Stimulated activated CD8-positive, alpha-beta memory T cell treated with anti-CD3 and anti-CD28 coated beads, Interleukin-4, amount 100 ng/mL, for 24 hours (primary cell): ENCODE results near the gene SIRT7.

ENCODE experiments used
- DNase-seq: peaks from one replicate; pipeline ENCODE4 v3.0.0-alpha.2; 2020; ENCODE audit warnings: low read depth

SIRT7 gene

GRCh38 chr17:81904600-81905423 lies 13.2 kb downstream of the SIRT7 start:
- DNase-seq: no peak

- DNase-seq: no peak
Measured at GRCh38 chr17:81903896-81904599, 13.9 kb downstream of the SIRT7 start.

GRCh38 chr17:81903415-81903831 lies 14.6 kb downstream of the SIRT7 start:
- no peak for DNase-seq

- no peak for DNase-seq
Measured at GRCh38 chr17:81902653-81903414, 15.1 kb downstream of the SIRT7 start.

- DNase-seq: no peak
Measured at GRCh38 chr17:81902023-81902652, 15.8 kb downstream of the SIRT7 start, which contains the start of gene NPB. Gene NPB, plus strand, starts transcription at chr17:81902238. Its CDS starts 40 bp downstream, at chr17:81902278.

GRCh38 chr17:81901167-81902022 lies 16.6 kb downstream of the SIRT7 start:
- no peak for DNase-seq

- DNase-seq: no peak
Measured at GRCh38 chr17:81900181-81900820, 17.7 kb downstream of the SIRT7 start.

- no peak for DNase-seq
Measured at GRCh38 chr17:81899514-81900166, 18.3 kb downstream of the SIRT7 start.

- DNase-seq: no peak
Measured at GRCh38 chr17:81898885-81899284, 19.1 kb downstream of the SIRT7 start.

- no peak for DNase-seq
Measured at GRCh38 chr17:81898029-81898866, 19.7 kb downstream of the SIRT7 start.

GRCh38 chr17:81895400-81895799 lies 22.6 kb downstream of the SIRT7 start:
- DNase-seq: no peak

GRCh38 chr17:81891303-81891552 lies 26.7 kb downstream of the SIRT7 start:
- DNase-seq: no peak

- DNase-seq: no peak
Measured at GRCh38 chr17:81890447-81891302, 27.3 kb downstream of the SIRT7 start.

GRCh38 chr17:81889602-81890001 lies 28.4 kb downstream of the SIRT7 start:
- DNase-seq: no peak

GRCh38 chr17:81888988-81889595 lies 28.9 kb downstream of the SIRT7 start:
- DNase-seq: no peak

GRCh38 chr17:81888105-81888987 lies 29.6 kb downstream of the SIRT7 start:
- no peak for DNase-seq
